Liver (tissue), 3 donors: Measurements from ENCODE around the gene AEN.

Experiments used
- ATF3 ChIP-seq: IDR thresholded peaks from 2 replicates; pipeline ENCODE4 v1.6.1; 2016; ENCODE audit warnings: antibody characterized with exemption
- CTCF ChIP-seq: fragments of 150-350 bp; IDR thresholded peaks from 2 replicates; pipeline ENCODE4 v1.5.1; 2017; ENCODE audit warnings: improper control_type of control experiment, low read depth, low read length; ENCODE audit not compliant: missing input control
- GABPA ChIP-seq, 2 donors: IDR thresholded peaks in 1 of 2; conservative IDR thresholded peaks in 1 of 2; 2 replicates each; pipeline ENCODE4 v1.6.1; 2016; ENCODE audit warnings: antibody characterized with exemption in 2 of 2, mild to moderate bottlenecking in 1 of 2, moderate library complexity in 1 of 2
- JUND ChIP-seq, 2 donors: IDR thresholded peaks; 2 replicates each; pipeline ENCODE4 v1.6.1; 2016; ENCODE audit warnings: antibody characterized with exemption in 2 of 2
- MAX ChIP-seq: IDR thresholded peaks from 2 replicates; pipeline ENCODE4 v1.6.1; 2016; ENCODE audit warnings: antibody characterized with exemption
- NR2F2 ChIP-seq: IDR thresholded peaks from 2 replicates; pipeline ENCODE4 v1.6.1; 2016; ENCODE audit warnings: antibody characterized with exemption
- RAD21 ChIP-seq, 2 donors: IDR thresholded peaks; 2 replicates each; pipeline ENCODE4 v1.6.1; 2016; ENCODE audit warnings: antibody characterized with exemption in 2 of 2, mild to moderate bottlenecking in 2 of 2
- REST ChIP-seq: IDR thresholded peaks from 2 replicates; pipeline ENCODE4 v1.6.1; 2016; ENCODE audit warnings: antibody characterized with exemption, mild to moderate bottlenecking
- RXRA ChIP-seq, 2 donors: IDR thresholded peaks; 2 replicates each; pipeline ENCODE4 v1.6.1; 2017 to 2018; ENCODE audit warnings: antibody characterized with exemption in 2 of 2, mild to moderate bottlenecking in 1 of 2
- SP1 ChIP-seq: IDR thresholded peaks from 2 replicates; pipeline ENCODE4 v1.6.1; 2018; ENCODE audit warnings: antibody characterized with exemption, mild to moderate bottlenecking
- TAF1 ChIP-seq: conservative IDR thresholded peaks from 2 replicates; pipeline ENCODE4 v1.6.1; 2016; ENCODE audit warnings: antibody characterized with exemption, mild to moderate bottlenecking
- YY1 ChIP-seq: IDR thresholded peaks from 2 replicates; pipeline ENCODE4 v1.6.1; 2016; ENCODE audit warnings: antibody characterized with exemption, mild to moderate bottlenecking
- ZBTB33 ChIP-seq: IDR thresholded peaks from 2 replicates; pipeline ENCODE4 v1.6.1; 2016; ENCODE audit warnings: antibody characterized with exemption
- donor health status: healthy.
- donor health status: healthy.

GRCh38 chr15:88631464-88632028, 10.4 kb downstream of the AEN start:
- no peak for TF ChIP-seq CTCF
- TF ChIP-seq TAF1, result no peak
- TF ChIP-seq RXRA (IDR thresholded peaks at IDR 0.05), result no peak
- TF ChIP-seq REST, result no peak
- TF ChIP-seq JUND (IDR thresholded peaks at IDR 0.05), result no peak
- TF ChIP-seq YY1, result no peak
- no peak for TF ChIP-seq ATF3
- TF ChIP-seq MAX, result no peak
- TF ChIP-seq GABPA (IDR thresholded peaks at IDR 0.05 in 1 of 2, conservative IDR thresholded peaks at IDR 0.05 in 1 of 2), result no peak
- no peak for TF ChIP-seq RAD21 (IDR thresholded peaks at IDR 0.05)
- no peak for TF ChIP-seq NR2F2
- no peak for TF ChIP-seq SP1
- no peak for TF ChIP-seq ZBTB33
